Progenitor cell of endocrine pancreas (in vitro differentiated cells): ENCODE measurements around the gene IL21R. TPM values are rescaled to one million over a fixed set of nuclear protein-coding genes. Genes with fewer than 3 reads are reported as not detected.

Experiments
- DNase-seq: peaks from one replicate; pipeline ENCODE4 v3.0.0; 2021; ENCODE audit warnings: low spot score; ENCODE audit not compliant: unreplicated experiment
- H3K27ac Mint-ChIP-seq: 2 replicates; pipeline ENCODE4 v1.8.0; 2021; ENCODE audit warnings: mild to moderate bottlenecking, moderate library complexity, mixed read lengths
- H3K27me3 Mint-ChIP-seq: 2 replicates; pipeline ENCODE4 v1.8.0; 2021; ENCODE audit warnings: mixed read lengths
- H3K36me3 Mint-ChIP-seq: 2 replicates; pipeline ENCODE4 v1.8.0; 2022; ENCODE audit warnings: mixed read lengths; ENCODE audit not compliant: insufficient read depth
- H3K4me1 Mint-ChIP-seq: 2 replicates; pipeline ENCODE4 v1.8.0; 2021; ENCODE audit warnings: low read depth, mixed read lengths
- H3K4me3 Mint-ChIP-seq: 2 replicates; pipeline ENCODE4 v1.8.0; 2021; ENCODE audit warnings: low read depth, mild to moderate bottlenecking, moderate library complexity, mixed read lengths
- H3K9me3 Mint-ChIP-seq: 2 replicates; pipeline ENCODE4 v1.8.0; 2021; ENCODE audit warnings: low read depth, mixed read lengths
- CTCF ChIP-seq: fragments of 200-600 bp; sonication (generic); IDR thresholded peaks from one replicate; pipeline ENCODE4 v1.5.0; 2021; ENCODE audit warnings: antibody characterized with exemption, mild to moderate bottlenecking; ENCODE audit not compliant: unreplicated experiment
- total RNA-seq: library from RNA; stranded (reverse); gene quantifications from 2 replicates; pipeline ENCODE4 v1.2.1, GENCODE V29; 2021

Gene IL21R
- total RNA-seq, 1 donor from 2014 or later = not detected

GRCh38 chr16:27364493-27365141 is 37.4 kb upstream of the IL21R start:
- TF ChIP-seq CTCF = no peak
- H3K27ac Mint-ChIP-seq = peak overlapping the region; percentile 50
- H3K4me1 Mint-ChIP-seq = peaks cover 14% of the 10 kb centered on the region

GRCh38 chr16:27365142-27366089 is 36.6 kb upstream of the IL21R start:
- Mint-ChIP-seq H3K4me1 (peaks cover 14% of the 10 kb centered on the region), H3K36me3 (peaks cover 7% of the 10 kb centered on the region), H3K27ac (peak overlapping the region; percentile 71), H3K27me3 (no peaks in the 10 kb centered on the region), H3K9me3 (no peaks in the 10 kb centered on the region), H3K4me3 (no peak overlapping the region)
- DNase-seq = no peak
- TF ChIP-seq CTCF = no peak

More at GRCh38 chr16:27364493-27365141, 37.4 kb upstream of the IL21R start:
- Mint-ChIP-seq H3K4me3 (peak overlapping the region; percentile 5), H3K9me3 (no peaks in the 10 kb centered on the region), H3K27me3 (no peaks in the 10 kb centered on the region), H3K36me3 (peaks cover 7% of the 10 kb centered on the region)
- no peak for DNase-seq

- Mint-ChIP-seq H3K27ac (no peak overlapping the region), H3K36me3 (peaks cover 4% of the 10 kb centered on the region), H3K4me3 (no peak overlapping the region), H3K4me1 (peaks cover 14% of the 10 kb centered on the region), H3K9me3 (no peaks in the 10 kb centered on the region), H3K27me3 (no peaks in the 10 kb centered on the region)
- DNase-seq = no peak
- TF ChIP-seq CTCF = no peak
Measured at GRCh38 chr16:27366687-27367460, 35.1 kb upstream of the IL21R start.

- Mint-ChIP-seq H3K4me1 (peaks cover 14% of the 10 kb centered on the region), H3K9me3 (no peaks in the 10 kb centered on the region), H3K4me3 (no peak overlapping the region), H3K27me3 (no peaks in the 10 kb centered on the region), H3K27ac (no peak overlapping the region), H3K36me3 (no peaks in the 10 kb centered on the region)
- peak; percentile 81 for TF ChIP-seq CTCF
- peak; percentile 56 for DNase-seq
Measured at GRCh38 chr16:27367461-27368357, 34.3 kb upstream of the IL21R start.
